Activated T-helper 17 cell treated with anti-CD3 and anti-CD28 coated beads, Interleukin-2, amount 50 U/mL, for 72 hours (primary cell): Measurements from ENCODE around the gene HLCS. TPM values are rescaled to one million over a fixed set of nuclear protein-coding genes. Genes with fewer than 3 reads are reported as not detected.
A peak's percentile ranks its signal among the peaks of the same experiment; 100 is the strongest.

Experiments used
- ATAC-seq: fragments of 150-1000 bp; cut with Tn5 transposase; replicated peaks from 2 replicates; pipeline ENCODE4 v1.10.0; 2021; ENCODE audit warnings: mild to moderate bottlenecking, moderate library complexity
- H3K27ac Mint-ChIP-seq: one replicate; pipeline ENCODE4 v1.8.0; 2022; ENCODE audit warnings: mixed read lengths
- H3K27me3 Mint-ChIP-seq: one replicate; pipeline ENCODE4 v1.8.0; 2022; ENCODE audit warnings: mixed read lengths
- H3K36me3 Mint-ChIP-seq: one replicate; pipeline ENCODE4 v1.8.0; 2022; ENCODE audit warnings: low read depth, mild to moderate bottlenecking, mixed read lengths
- H3K4me1 Mint-ChIP-seq: one replicate; pipeline ENCODE4 v1.8.0; 2022; ENCODE audit warnings: mixed read lengths
- H3K4me3 Mint-ChIP-seq: one replicate; pipeline ENCODE4 v1.8.0; 2022; ENCODE audit warnings: mild to moderate bottlenecking, mixed read lengths
- H3K9me3 Mint-ChIP-seq: one replicate; pipeline ENCODE4 v1.8.0; 2022; ENCODE audit warnings: mixed read lengths
- total RNA-seq, 2 donors: library from RNA; stranded (reverse); gene quantifications; one replicate each; pipeline ENCODE4 v1.2.3, GENCODE V29; 2022

Gene HLCS
- total RNA-seq, 2 donors from 2014 or later = 14.5 to 17.8 TPM

DNA sequence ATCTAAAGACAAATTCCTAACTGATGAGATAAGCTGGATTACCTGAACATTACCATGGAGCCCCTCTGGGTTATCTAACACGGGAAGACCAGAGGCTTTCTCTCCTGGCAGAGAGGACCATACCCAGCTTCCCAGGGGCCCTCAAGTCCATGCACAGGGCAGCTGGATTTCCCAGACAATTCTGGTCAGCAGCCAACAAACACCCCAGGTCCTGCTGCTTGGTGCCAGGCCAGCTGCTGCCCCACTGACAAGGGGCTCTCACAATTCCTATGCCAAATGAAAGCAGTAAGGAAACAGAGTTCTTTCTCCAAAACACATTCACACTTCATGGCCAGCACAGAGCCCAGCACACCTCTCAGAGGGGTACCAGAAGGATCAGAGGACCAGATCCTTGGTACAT lies 114.2 kb downstream of the HLCS start:
- Mint-ChIP-seq H3K36me3 (no peaks in the 10 kb centered on the region), H3K27ac (peak overlapping the region; percentile 65), H3K27me3 (no peaks in the 10 kb centered on the region), H3K4me3 (peak overlapping the region; percentile 54), H3K4me1 (peaks cover 19% of the 10 kb centered on the region), H3K9me3 (no peaks in the 10 kb centered on the region)
- ATAC-seq = no peak

DNA sequence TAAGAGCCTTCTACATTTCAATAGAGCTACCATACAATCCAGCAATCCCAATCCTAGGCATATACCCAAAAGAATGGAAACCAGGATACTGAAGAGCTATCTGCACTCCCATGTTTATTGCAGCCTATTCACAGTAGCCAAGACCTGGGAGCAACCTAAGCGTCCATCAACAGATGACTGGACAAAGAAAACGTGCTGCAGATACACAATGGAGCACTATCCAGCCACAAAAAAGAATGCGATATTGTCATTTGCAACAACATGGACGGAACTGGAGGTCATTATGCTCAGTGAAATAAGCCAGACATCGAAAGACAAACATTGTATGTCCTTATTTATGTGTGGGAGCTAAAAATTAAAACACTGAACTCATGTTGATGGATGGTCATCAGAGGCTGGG lies 115.3 kb downstream of the HLCS start:
- H3K4me3 Mint-ChIP-seq = no peak overlapping the region
- no peaks in the 10 kb centered on the region for H3K36me3 Mint-ChIP-seq
- H3K9me3 Mint-ChIP-seq = no peaks in the 10 kb centered on the region
- ATAC-seq = no peak
- H3K27ac Mint-ChIP-seq = no peak overlapping the region
- no peaks in the 10 kb centered on the region for H3K27me3 Mint-ChIP-seq
- H3K4me1 Mint-ChIP-seq = peaks cover 13% of the 10 kb centered on the region

DNA sequence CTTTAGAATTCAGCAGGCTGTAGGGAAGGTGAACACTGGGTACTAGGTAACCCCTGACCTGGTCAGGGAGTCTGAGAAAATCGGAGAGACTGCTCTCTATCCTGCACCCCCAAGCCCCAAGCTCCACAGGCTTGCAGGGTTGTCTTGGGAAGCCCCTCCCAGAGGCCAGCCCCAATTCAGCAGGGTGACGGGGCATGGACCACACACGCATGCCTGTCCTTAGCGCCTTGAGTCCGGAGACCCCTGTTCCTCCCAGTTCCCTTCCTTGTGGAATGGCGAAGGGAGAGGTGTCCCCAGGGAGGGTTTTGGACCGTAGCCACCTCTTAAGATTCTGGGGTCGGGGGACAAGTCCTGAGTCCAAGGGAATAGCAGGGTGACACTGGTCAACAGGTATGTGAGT lies 116.1 kb downstream of the HLCS start:
- Mint-ChIP-seq H3K4me3 (no peak overlapping the region), H3K9me3 (no peaks in the 10 kb centered on the region), H3K27ac (peak overlapping the region; percentile 27), H3K27me3 (no peaks in the 10 kb centered on the region), H3K36me3 (no peaks in the 10 kb centered on the region), H3K4me1 (peaks cover 13% of the 10 kb centered on the region)
- no peak for ATAC-seq

DNA sequence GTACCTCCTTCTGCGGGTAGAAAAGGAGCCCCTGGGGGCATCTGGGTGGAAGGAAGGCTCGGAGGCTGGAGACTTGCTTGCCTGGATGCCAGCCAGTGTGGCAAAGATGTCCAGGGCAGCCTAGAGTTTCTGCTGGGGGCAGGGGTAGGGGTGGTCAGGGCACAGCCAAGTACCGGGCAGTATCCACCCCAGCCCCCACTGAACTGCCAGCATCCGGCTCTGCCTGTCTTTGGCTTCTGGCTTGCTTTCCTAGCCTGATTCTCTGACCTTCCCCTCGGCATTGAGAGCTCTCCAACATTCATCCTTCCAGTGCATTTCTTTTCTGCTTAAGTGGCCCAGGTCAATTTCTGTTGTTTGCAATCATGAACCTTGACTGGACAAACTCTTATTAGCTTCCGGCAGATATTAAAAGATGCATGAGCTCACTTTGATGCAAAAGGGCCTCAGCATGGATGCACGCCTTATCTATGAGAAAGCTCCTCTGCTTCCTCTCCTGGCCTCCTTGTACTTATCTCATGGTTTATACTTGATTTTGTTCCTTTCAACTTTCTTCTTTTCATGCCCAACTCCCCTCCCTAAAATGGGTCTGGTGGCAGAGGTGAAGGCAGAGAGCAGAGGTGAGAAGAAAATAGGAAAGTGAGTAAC lies 116.9 kb downstream of the HLCS start:
- H3K4me1 Mint-ChIP-seq = peaks cover 13% of the 10 kb centered on the region
- H3K4me3 Mint-ChIP-seq = no peak overlapping the region
- ATAC-seq = no peak
- H3K27me3 Mint-ChIP-seq = no peaks in the 10 kb centered on the region
- no peaks in the 10 kb centered on the region for H3K9me3 Mint-ChIP-seq
- H3K27ac Mint-ChIP-seq = peak overlapping the region; percentile 27
- H3K36me3 Mint-ChIP-seq = no peaks in the 10 kb centered on the region

DNA sequence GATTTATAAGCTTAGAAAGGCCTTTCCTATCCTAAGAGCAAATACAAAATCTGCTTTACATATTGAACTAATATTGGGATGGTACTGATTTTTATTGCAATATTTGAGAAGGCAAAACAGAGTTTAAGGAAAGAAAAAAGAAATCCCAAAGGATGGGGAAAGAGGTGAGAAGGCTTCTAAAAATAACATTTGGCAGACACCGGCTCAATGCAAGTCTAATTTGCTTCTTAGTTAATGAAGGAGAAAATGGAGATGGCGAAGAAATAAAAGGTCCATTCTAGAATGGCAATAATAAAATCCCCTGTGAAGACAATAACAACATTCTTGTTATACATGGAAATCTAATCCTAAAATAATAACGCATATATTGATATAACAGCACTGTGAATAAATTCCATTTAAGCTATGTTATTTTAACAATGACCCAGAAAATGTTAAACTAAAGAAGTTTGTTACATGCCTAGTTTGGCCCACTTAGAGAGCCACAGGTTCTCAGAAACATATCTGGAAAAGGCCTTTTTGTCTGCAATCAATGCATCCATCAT lies 117.7 kb downstream of the HLCS start:
- no peak for ATAC-seq
- H3K27ac Mint-ChIP-seq = no peak overlapping the region
- no peaks in the 10 kb centered on the region for H3K9me3 Mint-ChIP-seq
- H3K27me3 Mint-ChIP-seq = no peaks in the 10 kb centered on the region
- peaks cover 8% of the 10 kb centered on the region for H3K4me1 Mint-ChIP-seq
- no peak overlapping the region for H3K4me3 Mint-ChIP-seq
- no peaks in the 10 kb centered on the region for H3K36me3 Mint-ChIP-seq

DNA sequence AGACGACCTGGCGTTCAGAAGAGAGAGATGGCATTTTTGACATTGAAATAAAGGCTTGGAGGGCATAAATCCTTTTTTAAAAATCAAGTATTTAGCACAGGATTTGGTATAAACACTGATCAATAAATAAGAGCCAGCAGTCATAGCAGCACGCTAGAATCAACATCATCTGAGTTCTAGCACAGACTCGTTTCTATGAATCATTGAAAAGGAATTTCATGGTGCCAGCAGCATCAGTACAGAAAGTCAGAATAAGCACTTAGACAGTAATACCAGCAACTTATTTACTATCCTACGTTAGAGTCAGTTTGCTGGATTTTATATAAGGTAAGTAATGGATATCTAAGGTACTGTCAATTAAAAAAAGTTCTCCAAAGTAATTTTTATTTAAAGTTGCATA lies 119.3 kb downstream of the HLCS start:
- Mint-ChIP-seq H3K4me1 (no peaks in the 10 kb centered on the region), H3K4me3 (no peak overlapping the region), H3K9me3 (no peaks in the 10 kb centered on the region), H3K27ac (no peak overlapping the region), H3K27me3 (no peaks in the 10 kb centered on the region), H3K36me3 (no peaks in the 10 kb centered on the region)
- no peak for ATAC-seq

DNA sequence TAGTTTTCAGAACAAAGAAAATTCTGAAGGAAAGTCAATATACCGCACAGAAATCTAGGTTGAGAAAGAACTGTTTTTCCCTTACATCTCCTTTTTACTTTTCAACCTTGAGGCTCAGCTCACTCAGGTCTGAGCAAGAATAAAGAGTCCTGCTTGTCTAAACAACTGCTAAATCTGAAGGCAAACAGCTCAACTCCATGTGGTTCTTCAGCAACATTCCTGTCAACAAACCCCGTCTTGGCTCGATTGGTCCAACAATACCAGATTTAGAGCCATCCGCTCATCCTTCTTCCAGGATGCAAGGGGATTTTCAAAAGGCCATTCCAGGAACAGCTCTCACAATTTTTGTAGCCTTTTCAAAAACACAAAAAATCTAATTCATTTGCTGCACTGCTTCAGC lies 119.8 kb downstream of the HLCS start:
- H3K4me1 Mint-ChIP-seq = no peaks in the 10 kb centered on the region
- H3K36me3 Mint-ChIP-seq = no peaks in the 10 kb centered on the region
- no peaks in the 10 kb centered on the region for H3K27me3 Mint-ChIP-seq
- H3K27ac Mint-ChIP-seq = no peak overlapping the region
- H3K9me3 Mint-ChIP-seq = no peaks in the 10 kb centered on the region
- no peak for ATAC-seq
- no peak overlapping the region for H3K4me3 Mint-ChIP-seq

DNA sequence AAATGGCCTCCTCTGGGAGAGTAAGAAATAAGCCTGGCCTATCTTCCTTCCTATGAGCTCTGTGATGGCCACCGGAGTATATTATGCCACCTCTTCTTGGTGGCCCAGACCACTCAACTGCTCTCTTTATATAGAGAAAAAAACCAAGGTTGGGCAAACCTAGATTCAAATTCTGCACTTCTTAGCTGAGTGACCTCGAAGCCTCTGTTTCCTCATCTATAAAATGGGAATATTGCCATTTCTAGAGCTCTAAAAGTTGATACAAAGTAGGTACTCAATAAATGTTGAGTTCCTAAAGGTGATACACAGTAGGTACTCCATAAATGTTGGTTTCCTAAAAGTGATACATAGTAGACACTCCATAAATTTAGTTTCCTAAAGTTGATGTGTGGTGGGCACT lies 120.7 kb downstream of the HLCS start:
- Mint-ChIP-seq H3K27me3 (no peaks in the 10 kb centered on the region), H3K36me3 (no peaks in the 10 kb centered on the region), H3K27ac (no peak overlapping the region), H3K4me3 (no peak overlapping the region), H3K4me1 (no peaks in the 10 kb centered on the region), H3K9me3 (no peaks in the 10 kb centered on the region)
- no peak for ATAC-seq

DNA sequence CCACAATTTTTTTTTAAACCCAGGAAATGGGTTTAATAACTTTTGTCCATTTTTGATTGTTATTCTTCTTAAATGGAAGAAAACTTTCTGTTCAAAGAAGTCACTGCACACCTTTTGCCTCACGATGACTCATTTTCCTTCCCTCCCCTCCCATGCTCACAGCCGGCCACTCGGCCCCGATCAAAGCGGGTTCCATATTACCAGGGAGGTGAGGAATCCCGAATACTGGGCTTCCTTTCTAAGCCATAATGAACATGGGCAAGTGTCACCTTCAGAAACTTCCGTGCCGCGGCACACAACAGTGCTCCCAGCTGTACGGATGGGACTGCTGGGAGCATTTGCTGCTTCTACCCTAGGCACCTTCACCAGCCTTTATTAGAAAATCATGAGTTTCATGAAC lies 121.4 kb downstream of the HLCS start:
- Mint-ChIP-seq H3K9me3 (no peaks in the 10 kb centered on the region), H3K4me3 (no peak overlapping the region), H3K27me3 (no peaks in the 10 kb centered on the region), H3K27ac (no peak overlapping the region), H3K36me3 (no peaks in the 10 kb centered on the region), H3K4me1 (no peaks in the 10 kb centered on the region)
- no peak for ATAC-seq

DNA sequence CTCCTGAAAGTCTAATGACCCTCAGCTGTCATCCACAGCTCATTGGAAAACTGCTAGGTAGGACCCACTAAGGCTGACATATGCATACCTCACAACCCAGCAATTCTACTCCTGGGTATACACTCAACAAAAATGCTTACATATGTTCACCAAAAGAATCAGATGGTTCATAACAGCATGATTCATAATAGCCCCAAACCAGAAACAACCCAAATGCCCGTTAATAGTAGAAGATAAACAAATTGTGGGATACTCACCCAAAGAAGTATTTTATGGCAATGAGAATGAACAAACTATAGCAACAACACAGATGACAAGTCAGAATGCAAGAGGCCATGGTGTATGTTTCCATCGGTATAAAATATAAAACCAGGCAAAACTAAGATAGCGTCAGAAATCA lies 124.6 kb downstream of the HLCS start:
- Mint-ChIP-seq H3K4me1 (peaks cover 5% of the 10 kb centered on the region), H3K27me3 (no peaks in the 10 kb centered on the region), H3K4me3 (no peak overlapping the region), H3K36me3 (no peaks in the 10 kb centered on the region), H3K9me3 (no peaks in the 10 kb centered on the region), H3K27ac (no peak overlapping the region)
- no peak for ATAC-seq

DNA sequence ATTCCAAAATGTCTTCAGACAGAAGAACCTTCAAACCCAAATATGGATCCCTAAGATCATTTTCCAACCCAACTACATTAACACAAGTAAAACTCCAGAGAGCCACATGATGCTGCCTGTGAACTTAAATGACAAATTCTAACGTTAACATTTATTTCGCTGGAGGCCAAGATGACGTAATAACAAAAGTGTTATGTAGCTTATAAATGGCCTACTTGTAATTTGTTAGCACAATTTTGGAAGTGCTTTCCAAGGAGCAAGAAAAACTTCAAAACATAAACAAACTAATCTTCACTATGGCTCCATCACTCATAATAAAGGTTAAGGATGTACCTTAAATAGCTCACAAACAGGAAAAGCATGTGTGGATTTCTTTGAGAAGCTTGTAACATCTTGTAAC lies 126.7 kb downstream of the HLCS start:
- H3K4me1 Mint-ChIP-seq = peaks cover 5% of the 10 kb centered on the region
- no peaks in the 10 kb centered on the region for H3K9me3 Mint-ChIP-seq
- no peaks in the 10 kb centered on the region for H3K27me3 Mint-ChIP-seq
- ATAC-seq = no peak
- no peaks in the 10 kb centered on the region for H3K36me3 Mint-ChIP-seq
- no peak overlapping the region for H3K4me3 Mint-ChIP-seq
- H3K27ac Mint-ChIP-seq = peak overlapping the region; percentile 52

DNA sequence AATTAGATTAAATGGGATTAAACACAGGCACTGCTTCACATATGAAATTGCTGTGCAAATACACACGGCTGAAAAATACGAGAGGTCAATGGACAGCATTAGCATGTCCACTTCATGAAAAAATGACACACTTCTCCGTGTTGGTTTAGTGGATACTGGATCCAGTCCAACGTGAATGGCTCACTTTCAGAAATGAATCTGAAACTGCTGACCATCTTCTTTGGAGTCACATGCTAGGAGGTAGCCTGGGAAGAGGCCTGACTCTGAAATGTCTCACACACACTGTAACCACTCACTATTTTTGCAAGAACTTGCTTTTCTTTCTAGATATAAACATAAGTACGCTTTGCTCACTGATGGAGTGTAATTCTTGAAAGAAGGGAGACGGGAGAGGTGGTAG lies 127.3 kb downstream of the HLCS start:
- Mint-ChIP-seq H3K9me3 (no peaks in the 10 kb centered on the region), H3K36me3 (no peaks in the 10 kb centered on the region)

DNA sequence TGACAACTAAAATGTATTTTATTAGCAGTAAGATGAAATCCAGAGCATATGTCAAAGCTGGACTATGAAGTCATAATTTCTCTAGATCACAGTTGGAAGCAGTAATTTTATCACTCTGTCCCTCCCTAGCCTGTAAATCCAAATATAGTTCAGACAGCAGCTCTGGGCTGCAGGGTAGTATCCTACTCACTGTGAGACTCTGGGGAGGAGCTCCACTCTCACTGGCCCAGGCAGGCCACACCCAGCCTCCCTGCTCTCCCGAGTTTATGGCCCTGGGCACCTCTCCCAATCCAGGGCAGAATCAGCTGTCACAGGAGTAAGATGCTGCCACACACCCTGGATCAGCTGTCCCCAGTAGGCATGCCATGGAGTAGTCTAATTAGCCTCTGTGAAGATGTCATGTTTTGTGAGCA lies 131.1 kb downstream of the HLCS start:
- H3K27ac Mint-ChIP-seq = peak overlapping the region; percentile 43
- ATAC-seq = no peak
- H3K4me1 Mint-ChIP-seq = peaks cover 10% of the 10 kb centered on the region
- no peaks in the 10 kb centered on the region for H3K9me3 Mint-ChIP-seq
- no peaks in the 10 kb centered on the region for H3K36me3 Mint-ChIP-seq
- no peaks in the 10 kb centered on the region for H3K27me3 Mint-ChIP-seq
- H3K4me3 Mint-ChIP-seq = no peak overlapping the region

More for the DNA sequence above, 127.3 kb downstream of the HLCS start:
- Mint-ChIP-seq H3K4me1 (peaks cover 5% of the 10 kb centered on the region), H3K27ac (peak overlapping the region; percentile 52), H3K4me3 (no peak overlapping the region), H3K27me3 (no peaks in the 10 kb centered on the region)
- ATAC-seq = no peak

DNA sequence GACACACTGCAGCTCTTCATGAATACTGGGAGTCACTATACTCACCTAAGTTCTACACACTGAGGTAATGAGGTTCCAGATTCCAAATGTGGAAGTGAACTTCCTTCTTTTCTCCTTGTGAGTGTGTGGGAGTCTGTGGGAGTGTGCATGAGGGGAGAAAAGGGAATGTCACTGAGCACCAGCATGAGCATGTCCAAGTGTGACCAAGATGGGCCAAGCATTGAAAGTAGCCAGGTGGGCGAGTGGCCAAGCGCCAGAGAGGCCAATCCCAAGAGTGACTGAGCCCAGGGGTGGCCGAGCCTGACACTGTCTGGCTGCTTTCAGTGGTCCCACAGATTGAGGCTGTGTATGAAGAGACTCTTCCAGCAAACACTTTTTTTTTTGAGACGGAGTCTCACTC lies 132.3 kb downstream of the HLCS start:
- no peaks in the 10 kb centered on the region for H3K36me3 Mint-ChIP-seq
- no peak overlapping the region for H3K27ac Mint-ChIP-seq
- H3K4me3 Mint-ChIP-seq = no peak overlapping the region
- no peak for ATAC-seq
- H3K9me3 Mint-ChIP-seq = no peaks in the 10 kb centered on the region
- H3K27me3 Mint-ChIP-seq = no peaks in the 10 kb centered on the region
- H3K4me1 Mint-ChIP-seq = peaks cover 7% of the 10 kb centered on the region

DNA sequence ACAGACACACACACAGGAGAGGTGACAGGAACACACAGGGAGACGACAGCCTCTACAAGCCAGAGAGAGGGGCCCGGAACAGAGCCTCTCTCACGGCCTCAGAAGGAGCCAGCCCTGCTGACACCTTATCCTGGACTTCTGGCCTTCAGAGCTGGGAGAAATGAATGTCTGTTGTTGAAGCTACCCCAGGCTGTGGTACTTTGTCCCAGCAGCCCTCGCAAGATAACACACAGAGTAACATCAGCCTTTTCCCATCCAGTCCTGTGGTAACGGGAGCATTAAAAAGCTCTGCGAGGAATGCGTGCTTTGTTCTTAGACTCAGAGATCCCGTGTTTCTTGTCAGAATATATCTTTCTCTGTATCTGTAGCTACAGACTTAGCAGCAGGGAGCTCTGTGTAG lies 136.4 kb downstream of the HLCS start:
- Mint-ChIP-seq H3K36me3 (no peaks in the 10 kb centered on the region), H3K27me3 (no peaks in the 10 kb centered on the region), H3K9me3 (no peaks in the 10 kb centered on the region), H3K4me3 (no peak overlapping the region), H3K4me1 (peaks cover 5% of the 10 kb centered on the region), H3K27ac (no peak overlapping the region)
- no peak for ATAC-seq
